SK-MEL-5 (cell line): ENCODE measurements around the gene ASAP2. TPM values are rescaled to one million over a fixed set of nuclear protein-coding genes. Genes with fewer than 3 reads are reported as not detected.

ENCODE experiments used
- DNase-seq: peaks from one replicate; pipeline ENCODE4 v3.0.0-alpha.2; 2016; ENCODE audit warnings: low read depth, low spot score
- in situ Hi-C: cut with HindIII; loops from 2 replicates; pipeline ENCODE4 v1.10.0; 2016; ENCODE audit warnings: low sequenced_read_pairs, high pct_unique_total_duplicates, low pct_unique_long_range_greater_than_20kb
- total RNA-seq: library from RNA; depleted of rRNA; stranded (reverse); fragments of >200 nt; shearing (Covaris generic); gene quantifications from 2 replicates; pipeline ENCODE4 v1.2.3, GENCODE V29; 2014

Gene ASAP2
- total RNA-seq, 1 experiment from 2014 or later, result 17.6 TPM

DNA sequence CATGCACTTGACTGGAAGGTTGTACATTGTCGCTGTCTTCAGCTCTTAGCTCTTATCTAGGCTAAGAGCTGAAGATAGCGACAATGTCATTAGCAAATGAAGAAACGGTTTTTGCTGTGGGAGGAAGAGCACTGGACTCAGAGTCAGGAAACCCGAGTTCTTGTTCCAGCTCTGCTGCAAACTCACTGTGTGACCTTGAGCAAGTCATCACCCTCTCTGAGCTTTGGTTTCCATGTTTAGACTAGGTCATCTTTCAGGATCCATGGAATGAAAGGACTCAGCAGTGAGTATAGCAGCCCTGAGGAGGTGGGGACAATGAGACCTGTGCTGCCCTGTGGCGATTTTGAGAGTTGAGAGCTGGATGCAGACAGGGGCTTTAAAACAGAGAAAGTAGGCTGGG lies 85.3 kb downstream of the ASAP2 start:
- in situ Hi-C loops, result no loop called here
- DNase-seq, result no peak

DNA sequence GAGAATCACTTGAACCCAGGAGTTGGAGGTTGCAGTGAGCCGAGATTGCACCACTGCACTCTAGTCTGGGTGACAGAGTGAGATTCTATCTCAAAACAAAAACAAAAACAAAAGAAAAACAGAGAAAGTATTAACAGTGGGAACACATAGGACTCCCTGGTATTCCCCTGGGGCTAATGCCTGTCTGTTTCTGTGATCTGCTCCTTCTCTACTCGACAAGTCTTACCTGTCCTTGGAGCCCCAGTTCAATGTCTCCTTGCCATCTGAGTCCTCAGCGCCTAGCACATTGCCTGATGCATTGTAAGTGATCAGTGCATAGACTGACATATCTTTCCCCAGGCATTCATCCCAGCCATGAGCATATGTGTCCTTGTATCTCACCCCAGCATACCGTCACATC lies 85.8 kb downstream of the ASAP2 start:
- in situ Hi-C loops, result no loop called here

DNA sequence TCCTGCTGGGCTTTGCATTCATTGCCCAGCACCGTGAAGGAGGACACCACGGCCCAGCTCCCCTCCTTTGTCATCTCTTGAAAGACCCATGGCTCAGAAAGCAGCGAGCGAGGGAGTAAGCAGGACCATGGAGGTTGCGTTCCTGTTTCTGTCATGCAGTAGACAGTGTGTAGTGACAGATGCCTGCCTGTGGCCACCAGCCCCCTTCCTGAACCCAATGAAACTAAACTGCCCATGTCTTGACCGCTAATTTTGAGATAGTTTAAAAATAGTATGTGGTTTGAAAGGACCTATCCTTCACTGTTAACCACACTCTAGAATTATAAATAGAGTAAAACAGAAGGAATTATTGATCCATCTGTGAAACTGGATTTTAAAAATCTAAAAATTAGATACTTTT lies 88.2 kb downstream of the ASAP2 start:
- in situ Hi-C loops, result no loop called here
- DNase-seq, result no peak

More for the DNA sequence above, 85.8 kb downstream of the ASAP2 start:
- DNase-seq, result no peak

DNA sequence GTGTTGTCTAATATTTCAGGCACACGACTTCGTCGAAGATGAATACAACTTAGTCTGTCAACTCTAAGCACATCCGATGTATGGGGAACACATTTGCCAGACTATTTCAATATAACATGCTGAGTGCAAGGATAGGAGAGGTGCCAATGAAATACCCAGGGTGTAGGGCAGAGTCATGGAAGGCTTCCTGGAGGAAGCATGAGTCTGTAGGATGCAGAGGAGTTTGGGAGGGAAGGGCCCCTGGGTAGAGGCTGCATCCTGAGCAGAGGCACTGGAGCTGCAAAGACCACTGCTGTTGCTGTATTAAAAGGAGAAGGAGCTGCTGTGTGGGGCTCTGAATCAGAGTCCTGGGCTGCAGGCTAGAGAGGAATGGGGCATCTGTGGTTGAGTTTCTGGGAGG lies 89.9 kb downstream of the ASAP2 start:
- in situ Hi-C loops, result no loop called here
- no peak for DNase-seq

DNA sequence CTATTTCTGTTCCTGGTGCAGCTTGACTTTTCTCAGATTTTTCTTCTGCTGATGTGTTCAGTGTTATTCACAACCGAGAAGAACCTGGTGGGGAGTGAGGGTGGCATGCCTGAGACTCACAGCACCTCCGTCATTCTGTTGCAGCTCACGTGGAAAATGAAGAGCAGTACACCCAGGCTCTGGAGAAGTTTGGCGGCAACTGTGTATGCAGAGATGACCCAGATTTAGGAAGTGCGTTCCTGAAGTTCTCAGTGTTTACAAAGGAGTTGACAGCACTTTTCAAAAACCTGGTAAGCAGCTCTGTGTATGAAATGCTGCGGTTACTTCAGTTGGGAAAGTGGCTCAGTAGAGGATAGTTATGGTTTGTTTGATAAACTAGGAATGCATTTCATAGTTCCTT lies 90.5 kb downstream of the ASAP2 start:
- in situ Hi-C loops, result no loop called here
- DNase-seq, result no peak

DNA sequence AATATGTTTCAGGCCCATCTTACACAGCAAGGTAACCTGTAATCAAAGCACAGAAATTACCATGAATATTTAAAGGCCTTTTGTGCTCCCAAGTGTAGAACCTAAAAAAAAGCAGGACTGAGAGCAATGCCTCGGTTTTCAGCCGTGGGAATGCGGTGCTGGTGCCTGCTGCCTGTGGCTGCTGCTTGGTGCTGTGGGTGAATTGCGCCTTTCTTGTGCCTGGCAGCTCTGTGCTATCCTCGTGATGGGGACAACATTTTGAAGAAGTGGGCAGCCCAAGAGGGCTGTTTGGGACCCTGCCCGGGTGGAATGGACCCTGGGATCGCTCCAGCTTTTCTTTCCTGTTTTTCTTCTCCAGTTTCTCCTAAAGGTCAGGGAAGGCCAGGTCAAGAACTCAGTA lies 91.2 kb downstream of the ASAP2 start:
- DNase-seq, result no peak
- in situ Hi-C loops, result no loop called here

DNA sequence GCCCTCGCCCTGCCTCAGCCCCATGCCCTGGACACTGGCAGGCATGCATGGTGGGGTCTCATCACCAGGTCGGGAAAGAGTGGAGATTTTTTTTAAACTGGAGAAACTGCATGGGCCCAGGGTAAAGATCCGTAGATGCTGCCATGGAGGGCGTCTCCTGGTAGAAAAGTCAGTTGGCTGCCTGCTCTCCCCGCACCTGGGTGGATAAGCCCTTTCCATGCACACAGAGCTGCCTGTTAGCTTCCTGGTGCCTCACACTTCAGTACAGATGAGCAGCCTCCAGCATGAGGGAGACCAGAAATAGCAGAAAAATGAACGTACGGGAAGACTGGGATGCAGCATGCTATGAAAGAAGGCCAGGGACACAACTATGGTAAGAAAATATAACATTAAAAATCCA lies 92.0 kb downstream of the ASAP2 start:
- DNase-seq, result no peak
- in situ Hi-C loops, result no loop called here

DNA sequence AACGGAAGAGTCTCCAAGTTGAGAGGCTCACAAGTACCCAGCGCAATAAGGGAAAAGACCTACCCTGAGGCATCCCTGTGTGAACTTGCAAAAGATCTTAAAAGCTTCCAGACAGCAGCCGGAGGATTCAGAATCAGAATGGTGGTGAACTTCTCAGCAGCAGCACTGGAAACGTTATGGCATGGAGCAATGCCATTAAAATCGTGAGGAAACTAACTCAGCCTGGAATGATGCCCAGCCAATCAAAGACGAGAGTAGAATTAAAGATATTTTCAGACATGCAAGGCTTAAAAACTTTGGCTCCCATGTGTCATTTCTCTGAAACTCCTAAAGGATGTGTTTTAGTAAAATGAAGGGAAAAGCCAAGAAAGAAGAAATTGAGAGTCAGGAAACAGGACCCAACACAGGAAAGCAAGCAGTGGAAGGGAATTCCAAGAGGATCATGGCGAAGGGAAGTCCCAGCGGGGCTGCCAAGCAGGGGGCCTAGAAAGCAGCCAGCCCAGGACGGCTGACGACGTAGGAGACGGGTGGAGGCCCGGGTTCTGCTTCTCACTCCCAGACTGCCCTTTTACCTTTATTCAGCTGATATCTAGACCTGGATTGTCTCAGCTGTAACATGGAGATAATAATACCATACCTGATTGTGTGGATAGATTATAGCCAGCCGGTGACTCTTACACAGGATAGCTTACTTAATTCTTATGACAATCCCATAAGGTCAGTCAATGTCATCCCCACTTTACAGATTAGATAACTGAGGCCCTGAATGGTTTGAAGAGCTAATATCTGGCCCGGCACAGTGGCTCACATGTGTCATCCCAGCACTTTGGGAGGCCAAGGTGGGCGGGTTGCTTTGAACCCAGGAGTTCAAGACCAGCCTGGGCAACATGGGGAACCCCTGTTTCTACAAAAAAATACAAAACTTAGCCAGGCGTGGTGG lies 92.8 kb downstream of the ASAP2 start:
- in situ Hi-C loops, result no loop called here
- DNase-seq, result no peak

DNA sequence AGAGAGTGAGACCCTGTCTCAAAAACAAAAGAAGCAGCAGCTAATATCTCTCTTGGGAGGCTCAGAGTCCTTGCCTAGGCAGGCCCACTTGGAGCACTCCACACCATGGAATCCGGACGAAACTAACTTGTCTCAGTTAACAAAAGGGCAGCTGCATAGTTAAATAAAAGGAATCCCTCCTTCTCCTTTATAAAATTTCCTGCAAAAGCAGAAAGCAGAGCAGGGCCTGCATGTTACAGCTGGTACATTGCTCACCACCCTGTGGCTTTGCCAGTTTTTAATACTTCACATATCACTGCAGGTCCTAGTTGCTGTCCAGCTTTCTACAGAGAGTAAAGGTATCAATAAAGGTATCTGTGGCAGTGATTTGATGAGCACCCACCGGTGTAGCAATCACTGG lies 93.6 kb downstream of the ASAP2 start:
- in situ Hi-C loops, result no loop called here
- DNase-seq, result no peak

DNA sequence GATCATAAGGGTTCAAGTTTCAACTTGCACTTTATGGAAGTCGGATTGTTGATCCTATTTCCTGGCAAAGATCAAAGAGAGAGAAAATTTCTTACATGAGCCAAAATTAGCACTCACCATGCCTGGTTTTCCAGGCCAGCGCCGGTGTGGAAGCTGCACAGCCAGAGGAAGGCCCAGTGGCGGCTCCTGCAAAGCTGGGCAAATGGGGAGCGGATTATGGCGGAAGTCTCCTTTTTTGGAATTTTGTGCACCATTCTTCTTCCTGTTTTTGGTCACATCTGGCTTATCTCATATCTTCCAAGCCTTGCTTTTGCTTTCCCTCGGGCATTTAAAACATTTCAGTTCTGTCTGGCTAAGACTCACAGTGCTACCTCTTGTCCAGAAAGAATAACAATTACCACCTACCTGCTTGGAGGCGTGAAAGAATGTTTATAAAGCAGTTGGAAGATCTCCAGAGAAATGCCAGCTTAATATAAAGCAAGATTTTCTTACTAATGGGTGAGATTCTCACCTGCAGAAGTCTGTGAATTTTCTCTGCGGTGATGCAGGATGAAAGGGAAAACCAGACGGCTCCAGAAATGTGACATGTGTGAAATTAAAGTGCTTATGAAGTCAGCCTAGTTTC lies 94.3 kb downstream of the ASAP2 start:
- in situ Hi-C loops, result no loop called here
- DNase-seq, result no peak

DNA sequence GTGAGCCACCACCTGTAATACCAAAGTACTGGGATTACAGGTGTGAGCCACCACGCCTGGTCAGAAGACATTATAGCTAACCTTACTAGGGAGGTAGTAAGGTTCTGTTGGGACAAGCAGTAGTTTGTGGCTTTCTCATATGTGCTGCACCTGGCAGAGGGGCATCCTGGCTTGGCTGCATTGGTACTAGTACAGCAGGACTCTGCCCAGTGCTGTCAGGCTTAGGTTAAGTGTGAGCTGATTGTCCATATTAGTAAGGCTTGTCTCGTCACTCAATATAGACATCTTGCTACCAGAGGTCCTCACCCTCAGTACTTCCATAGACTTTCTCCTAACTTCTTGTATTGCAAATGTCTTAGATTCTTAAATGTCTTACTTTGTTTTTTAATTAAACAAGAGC lies 96.1 kb downstream of the ASAP2 start:
- in situ Hi-C loops, result no loop called here
- DNase-seq, result no peak

DNA sequence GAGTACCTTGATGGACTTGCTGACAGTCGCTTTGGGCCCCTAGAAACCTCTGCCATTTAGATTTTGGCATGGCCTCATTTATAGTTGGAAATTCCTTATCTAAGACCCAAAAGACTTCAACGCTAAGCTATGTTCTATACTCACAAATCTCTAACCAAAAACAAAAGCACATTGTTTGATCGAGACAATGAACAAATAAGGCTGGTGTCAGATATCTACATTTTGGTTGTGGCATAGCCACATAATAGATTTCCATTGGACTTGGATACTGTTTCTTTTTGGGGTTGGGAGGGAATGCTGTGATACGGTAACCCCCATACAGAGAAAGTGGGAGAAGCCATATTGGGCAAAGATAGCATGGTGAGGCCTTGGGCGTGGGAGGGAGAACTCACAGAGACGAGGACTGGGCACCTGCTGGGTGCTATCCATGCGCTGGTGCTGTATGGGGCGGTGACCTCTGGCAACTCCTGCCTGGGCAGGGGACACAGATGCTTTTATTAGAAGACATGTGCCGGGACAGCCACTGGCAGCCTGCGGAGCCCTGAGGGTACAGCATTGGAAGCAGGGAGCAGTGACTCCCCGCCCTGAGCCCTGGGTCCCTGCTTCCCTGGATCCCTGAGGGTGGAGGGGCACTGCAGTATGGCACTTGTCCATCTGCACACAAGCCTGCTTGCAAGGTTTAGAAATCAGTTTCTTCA lies 97.1 kb downstream of the ASAP2 start:
- no peak for DNase-seq
- in situ Hi-C loops, result no loop called here

DNA sequence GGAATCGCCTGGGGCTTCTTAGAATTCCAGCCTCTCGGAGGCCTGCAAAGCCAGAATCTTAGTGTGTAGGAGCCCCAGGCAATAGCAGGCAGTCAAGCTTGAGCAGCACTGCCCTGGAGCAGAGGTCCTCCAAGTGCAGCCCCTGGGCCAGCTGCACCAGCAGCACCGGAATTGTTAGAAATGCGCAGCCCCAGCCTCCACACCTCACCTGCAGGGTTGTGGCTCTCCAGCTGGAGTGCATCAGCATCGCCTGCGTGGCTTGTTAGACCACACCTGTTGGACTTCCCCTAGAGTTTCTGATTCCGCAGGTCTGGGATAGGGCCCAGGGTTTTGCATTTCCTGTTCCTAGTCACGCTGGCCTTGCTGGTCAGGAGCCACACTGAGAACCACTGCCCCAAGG lies 100.3 kb downstream of the ASAP2 start:
- in situ Hi-C loops, result no loop called here
- no peak for DNase-seq

DNA sequence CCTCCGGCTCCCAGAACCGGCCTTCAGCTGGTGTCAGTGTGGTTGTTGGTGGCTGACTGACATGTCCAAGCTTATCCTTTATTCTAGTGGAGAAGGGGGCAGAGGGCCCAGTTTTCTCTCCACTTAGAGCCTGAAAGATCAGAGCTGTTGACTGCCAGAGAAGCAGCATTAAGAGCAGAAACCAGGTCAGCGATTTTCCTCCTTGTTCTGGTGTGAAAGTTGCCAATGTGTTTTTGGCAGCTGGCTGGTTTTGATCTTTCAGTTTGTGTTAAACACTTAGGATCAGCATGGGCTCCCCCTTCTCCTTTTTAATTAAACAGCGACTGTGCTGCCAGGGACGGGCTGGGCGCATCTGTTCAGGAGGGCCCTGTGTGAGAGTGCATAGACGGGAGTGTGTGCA lies 100.9 kb downstream of the ASAP2 start:
- in situ Hi-C loops, result no loop called here
- DNase-seq, result no peak

DNA sequence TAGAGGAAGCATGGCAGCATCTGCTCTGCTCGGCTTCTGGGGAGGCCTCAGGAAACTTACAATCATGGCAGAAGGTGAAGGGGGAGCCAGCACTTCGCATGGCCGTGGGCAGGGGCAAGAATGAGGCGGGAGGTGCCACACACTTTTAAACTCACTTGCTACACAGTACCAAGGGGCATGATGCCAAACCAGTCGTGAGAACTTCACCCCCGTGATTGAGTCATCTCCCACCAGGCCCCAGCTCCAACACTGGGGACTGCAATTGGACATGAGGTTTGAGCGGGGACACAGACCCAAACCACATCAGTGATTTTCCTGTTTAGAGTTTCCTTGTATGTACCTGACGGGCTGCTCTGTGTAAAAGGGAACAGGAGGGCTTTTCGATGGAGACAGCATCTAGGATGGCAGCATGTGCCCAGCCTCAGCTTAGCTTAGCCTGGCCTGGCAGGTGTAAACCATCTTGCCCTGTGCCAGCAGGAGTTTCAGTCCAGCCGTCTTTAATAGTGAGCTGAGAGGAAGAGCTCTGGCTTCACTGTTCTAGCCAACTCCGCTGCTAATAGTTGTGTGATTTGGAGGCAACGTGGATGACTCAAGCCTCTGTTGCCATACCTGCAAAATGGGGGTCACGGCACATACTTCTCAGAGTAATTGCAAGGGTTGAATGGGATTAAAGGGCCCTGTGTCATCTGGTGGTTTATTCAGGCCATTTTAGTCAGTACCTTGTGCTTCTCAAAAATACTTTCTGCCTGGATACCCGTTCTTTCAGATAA lies 101.8 kb downstream of the ASAP2 start:
- DNase-seq, result no peak
- in situ Hi-C loops, result no loop called here

DNA sequence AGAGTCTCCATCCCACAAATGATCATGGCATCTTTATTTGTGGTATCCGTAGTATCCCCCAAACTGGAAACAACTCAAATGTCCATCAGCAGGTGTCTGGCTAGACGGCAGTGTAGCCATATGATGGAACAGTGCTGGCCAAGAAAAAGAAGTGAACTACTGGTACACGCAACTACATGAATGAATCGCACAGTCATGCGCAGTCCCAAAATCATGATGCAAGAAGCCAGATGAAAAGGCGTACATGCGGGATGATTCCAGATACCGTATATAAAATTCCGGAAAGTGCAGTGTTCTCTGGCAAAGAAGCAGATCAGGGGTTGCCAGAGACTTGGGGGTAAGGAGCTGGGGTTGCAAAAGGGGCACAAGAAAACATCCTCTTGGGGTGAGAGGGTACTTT lies 102.5 kb downstream of the ASAP2 start:
- no peak for DNase-seq
- in situ Hi-C loops, result no loop called here

DNA sequence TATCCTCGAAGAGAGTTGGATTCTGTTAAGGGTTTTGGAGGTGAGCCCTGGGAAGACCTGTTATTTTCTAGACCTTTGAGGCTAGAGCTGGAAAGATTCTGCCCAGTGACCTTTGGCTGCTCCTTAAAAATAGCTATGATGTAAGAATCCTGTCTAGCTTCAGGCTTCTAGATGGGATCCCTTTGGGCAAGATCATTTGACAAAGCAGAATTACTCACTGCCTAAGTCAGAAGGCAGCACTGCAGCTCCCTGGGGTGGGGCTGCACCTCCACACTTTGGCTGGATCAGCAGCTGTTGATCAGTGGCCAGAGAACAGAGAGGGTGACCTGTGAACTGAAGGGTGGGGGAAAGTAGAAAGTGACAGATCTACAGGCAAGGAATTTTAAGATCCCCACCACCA lies 103.8 kb downstream of the ASAP2 start:
- in situ Hi-C loops, result no loop called here
- DNase-seq, result peak; percentile 22

DNA sequence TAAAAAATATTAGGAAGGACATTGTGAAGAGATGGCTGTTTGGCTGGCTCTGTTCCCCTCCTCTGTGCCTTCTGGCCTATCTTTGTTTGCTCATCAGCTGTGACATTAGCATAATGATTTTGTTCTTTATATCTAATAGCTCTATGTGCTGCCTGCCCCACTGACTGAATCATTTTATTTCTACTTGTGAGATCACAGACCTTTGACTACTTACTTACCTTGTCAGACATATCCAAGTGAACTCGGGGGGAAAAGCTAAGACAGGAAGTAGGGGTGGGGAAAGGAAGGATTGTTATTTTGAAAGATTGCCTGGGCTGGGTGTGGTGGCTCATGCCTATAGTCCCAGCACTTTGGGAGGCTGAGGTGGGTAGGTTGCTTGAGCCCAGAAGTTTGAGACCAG lies 104.2 kb downstream of the ASAP2 start:
- in situ Hi-C loops, result no loop called here
- DNase-seq, result no peak
